HG03457 (cell line): ENCODE data around the gene TMPRSS3.

Experiments
- ATAC-seq: cut with Tn5 transposase; IDR thresholded peaks from one replicate; pipeline ENCODE4 v1.9.1; 2021; ENCODE audit warnings: moderate number of reproducible peaks; ENCODE audit not compliant: unreplicated experiment

TMPRSS3 gene

DNA sequence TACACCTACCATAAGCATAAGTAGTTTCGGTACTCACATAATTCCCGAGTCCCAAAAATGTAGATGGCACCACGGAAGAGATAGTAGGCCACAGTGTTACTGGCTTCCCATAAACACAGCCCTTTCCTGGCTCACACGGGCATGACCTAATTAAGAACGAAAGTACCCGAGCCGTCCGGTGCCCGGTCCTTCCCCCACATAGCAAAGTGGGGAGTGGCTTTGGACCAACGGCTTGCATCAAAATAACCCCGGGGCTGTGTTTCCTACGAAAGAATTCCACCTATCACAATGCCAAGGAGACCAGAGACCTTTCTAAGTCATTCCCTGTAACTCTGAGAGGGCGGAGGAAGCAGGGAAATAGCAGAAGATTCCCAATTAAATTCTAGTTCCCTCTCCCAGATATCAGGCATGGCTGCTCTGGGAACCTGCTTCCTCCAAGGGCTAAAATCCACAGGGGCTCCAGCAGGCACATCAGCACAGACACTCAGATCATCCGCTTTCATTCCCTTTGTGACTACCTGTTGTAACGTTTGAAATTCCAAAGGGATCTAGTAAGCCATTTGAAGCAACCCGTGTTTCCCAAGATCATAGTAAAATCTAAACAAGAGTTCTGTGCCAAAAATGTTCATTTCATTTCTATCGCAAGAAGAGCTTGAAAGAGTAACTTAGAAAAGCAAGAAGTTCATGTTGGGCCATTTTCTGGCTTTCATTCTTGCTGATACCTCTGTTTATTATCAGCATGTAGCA lies at the start of gene TMPRSS3:
TMPRSS3 (minus strand) TSS at position 148 of the 747 bp plus-strand sequence. CDS start 635 bp downstream, outside the sequence.
- ATAC-seq, result no peak

GRCh38 chr21:42445311-42445710 lies 49.5 kb upstream of the TMPRSS3 start:
- no peak for ATAC-seq

GRCh38 chr21:42444745-42445059 lies 48.9 kb upstream of the TMPRSS3 start:
- no peak for ATAC-seq

GRCh38 chr21:42443876-42444744 lies 48.3 kb upstream of the TMPRSS3 start:
- ATAC-seq, result no peak

- no peak for ATAC-seq
Measured at GRCh38 chr21:42443181-42443785, 47.4 kb upstream of the TMPRSS3 start.

- no peak for ATAC-seq
Measured at GRCh38 chr21:42441963-42442362, 46.1 kb upstream of the TMPRSS3 start.

- ATAC-seq, result no peak
Measured at GRCh38 chr21:42440187-42440792, 44.4 kb upstream of the TMPRSS3 start.

DNA sequence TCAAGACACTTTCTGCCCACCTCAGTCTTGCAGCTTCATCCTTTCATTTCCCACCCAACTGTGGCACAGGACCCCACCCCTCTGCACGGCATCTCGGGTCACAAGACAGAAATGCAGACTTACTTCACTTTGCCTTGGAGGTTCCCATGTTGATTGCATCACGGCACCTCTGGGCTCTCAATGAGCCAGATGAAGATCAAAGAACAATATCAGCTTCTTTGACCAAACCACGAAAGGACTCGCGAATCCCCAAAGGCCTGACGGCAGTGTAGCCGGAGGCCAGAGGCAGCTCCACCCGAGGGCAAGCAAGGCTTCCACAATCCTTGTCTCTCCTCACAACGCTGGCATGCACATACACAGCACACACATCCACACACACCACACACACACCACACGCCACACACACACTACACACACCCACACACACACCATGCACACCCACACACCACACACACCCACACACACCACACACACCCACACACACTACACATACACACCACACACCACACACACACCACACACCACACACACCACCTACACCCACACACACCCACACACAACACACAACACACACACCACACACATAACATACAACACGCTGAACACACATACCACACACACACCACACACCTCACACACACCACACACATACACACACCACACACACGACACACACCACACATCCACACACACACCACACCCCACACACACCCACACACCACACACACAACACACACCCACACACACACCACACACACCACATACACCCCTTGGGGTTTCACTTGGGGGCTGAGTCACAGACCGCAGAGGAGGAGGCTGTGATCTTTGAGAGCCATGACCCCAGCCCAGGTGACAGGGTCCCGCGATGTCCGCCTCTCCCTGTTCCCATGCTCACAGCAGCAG lies 43.7 kb upstream of the TMPRSS3 start:
- ATAC-seq, result no peak

DNA sequence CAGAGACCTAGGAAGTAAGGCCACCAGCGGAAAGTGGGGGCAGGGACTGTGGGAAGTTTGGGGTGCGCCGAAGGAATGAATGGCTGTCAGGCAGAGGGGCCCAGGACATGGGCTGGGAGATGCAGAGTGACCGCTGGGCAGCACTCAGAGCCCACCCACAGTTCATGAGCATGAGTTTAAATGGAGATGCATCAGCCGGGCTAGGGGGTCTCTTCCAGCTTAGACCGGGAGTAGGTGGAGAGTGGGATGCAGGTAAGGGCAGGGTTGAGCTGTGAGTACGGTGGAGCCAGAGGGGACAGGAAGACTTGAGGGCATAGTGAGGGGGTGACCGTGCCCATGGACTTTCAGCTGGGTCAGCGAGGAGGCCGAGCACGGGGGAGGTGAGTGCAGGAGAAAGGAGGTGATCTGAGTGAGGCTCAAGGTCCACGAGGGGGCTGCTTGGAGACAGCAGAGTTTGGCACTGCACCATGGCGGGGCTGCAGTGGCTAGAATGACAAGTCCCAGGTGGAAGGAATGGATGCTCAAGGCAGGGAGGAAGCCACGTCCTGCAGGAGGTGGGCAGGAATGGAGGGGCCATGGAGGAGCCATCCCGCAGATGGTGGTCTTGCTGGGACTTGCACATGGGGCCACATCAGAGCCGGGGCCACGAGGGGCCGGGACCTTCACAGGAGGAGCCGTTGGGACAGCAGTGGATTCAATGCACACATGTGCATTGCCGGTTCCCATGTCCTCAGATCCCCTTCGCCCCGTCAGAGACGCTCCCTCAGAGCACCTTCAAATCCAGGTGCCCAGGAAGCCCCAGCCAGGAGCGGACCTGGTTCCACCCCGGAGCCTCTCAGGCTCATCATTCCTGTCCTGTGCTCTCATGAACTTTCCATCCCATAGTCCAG lies 42.7 kb upstream of the TMPRSS3 start:
- ATAC-seq, result no peak

GRCh38 chr21:42437786-42438185 lies 41.9 kb upstream of the TMPRSS3 start:
- ATAC-seq, result no peak

DNA sequence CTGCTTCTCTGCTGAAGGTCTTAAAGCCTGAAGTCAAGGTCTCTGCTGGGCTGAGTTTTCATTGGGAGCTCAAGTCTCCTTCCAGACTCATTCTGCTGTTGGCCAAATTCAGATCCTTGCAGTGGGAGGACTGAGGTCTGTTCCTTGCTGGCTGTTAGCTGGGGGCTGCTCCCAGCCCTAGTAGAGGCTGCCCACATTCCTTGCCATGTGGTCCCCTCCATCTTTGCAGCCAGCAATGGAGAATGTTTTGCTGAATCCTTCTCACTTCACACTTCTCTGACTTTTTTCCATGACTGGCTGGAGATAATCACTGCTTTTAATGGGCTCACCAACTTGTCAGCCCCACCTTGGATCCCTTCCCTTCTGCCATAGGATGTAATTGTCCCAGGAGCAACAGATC lies 41.1 kb upstream of the TMPRSS3 start:
- ATAC-seq, result no peak

DNA sequence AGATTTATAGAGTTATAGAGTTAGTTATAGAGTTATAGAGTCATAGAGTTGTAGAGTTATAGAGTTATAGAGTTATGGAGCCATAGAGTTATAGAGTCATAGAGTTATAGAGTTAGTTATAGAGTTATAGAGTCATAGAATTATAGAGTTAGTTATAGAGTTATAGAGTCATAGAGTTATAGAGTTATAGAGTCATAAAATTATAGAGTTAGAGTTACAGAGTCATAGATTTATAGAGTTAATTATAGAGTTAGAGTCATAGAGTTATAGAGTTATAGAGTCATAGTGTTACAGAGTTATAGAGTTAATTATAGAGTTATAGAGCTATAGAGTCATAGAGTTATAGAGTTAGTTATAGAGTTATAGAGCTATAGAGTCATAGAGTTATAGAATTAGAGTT lies 40.0 kb upstream of the TMPRSS3 start:
- ATAC-seq, result no peak

DNA sequence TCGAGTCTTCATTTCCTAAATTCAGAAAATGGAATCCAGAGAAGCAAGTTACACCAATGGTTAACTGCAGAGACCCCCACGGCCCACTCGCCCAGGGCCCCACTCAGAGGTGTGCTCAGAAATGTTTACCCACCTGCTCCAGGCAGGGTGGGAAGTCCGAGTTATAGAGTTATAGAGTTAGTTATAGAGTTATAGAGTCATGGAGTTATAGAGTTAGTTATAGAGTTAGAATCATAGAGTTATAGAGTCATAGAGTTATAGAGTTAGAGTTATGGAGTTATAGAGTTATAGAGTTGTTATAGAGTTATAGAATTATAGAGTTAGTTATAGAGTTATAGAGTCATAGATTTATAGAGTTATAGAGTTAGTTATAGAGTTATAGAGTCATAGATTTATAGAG lies 39.5 kb upstream of the TMPRSS3 start:
- ATAC-seq, result no peak

DNA sequence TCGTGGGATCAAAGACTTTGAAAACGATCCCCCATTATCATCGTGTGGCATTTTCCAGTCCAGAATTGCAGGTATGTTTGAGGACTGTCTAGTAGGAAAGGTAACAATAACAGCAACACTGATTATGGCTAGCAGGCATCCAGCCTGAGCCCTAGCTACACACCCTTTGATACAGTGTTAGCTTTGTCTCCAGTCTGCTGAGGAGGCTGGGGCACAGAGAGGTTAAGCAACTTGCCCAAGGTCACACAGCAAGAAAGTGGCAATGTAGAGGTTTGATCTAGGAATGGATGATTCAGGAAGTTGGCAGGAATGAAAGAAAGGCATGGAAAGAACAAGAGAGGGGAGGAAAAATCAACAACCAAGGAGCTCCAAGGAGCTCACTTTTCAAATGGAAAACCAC lies 39.0 kb upstream of the TMPRSS3 start:
- ATAC-seq, result no peak

GRCh38 chr21:42433946-42434551 lies 38.2 kb upstream of the TMPRSS3 start:
- no peak for ATAC-seq

DNA sequence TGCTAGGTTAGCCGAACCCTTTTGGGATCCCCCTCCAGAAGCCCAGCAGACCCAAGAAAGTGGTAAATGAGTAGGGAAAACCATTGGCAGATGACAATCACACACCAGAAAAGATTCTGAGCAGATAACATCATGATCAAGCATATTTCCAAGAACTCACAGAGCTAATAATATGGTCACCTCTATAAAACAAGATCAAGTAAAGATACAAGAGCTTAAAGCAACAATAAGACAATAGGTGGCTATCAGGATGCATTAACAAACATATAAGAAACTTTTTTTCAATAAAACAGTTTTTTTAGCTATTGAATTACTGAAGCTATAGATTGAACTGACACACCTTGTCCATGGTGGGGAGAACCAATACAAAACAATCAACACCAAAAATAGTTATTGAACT lies 36.8 kb upstream of the TMPRSS3 start:
- ATAC-seq, result no peak

- no peak for ATAC-seq
Measured at GRCh38 chr21:42431196-42431595, 35.3 kb upstream of the TMPRSS3 start.

- ATAC-seq, result no peak
Measured at GRCh38 chr21:42430521-42430920, 34.7 kb upstream of the TMPRSS3 start.

GRCh38 chr21:42429856-42430255 lies 34.0 kb upstream of the TMPRSS3 start:
- no peak for ATAC-seq
